K562 (cell line): ENCODE measurements around the gene YBEY. TPM values are rescaled to one million over a fixed set of nuclear protein-coding genes. Genes with fewer than 3 reads are reported as not detected.

Experiments used
- ATAC-seq: fragments of 200-7000 bp; cut with Tn5 transposase; 3 replicates; pipeline ENCODE4 v1.9.1; 2020; ENCODE audit warnings: moderate library complexity
- BruUV-seq: library from RNA; stranded (reverse); fragments of 400-500 nt; replicated peaks from 2 replicates; lab custom pipeline; 2021; lab: Mats Ljungman, UMichigan
- CTCF ChIA-PET: fragments of 300-600 bp; formaldehyde crosslinking; extraction: SDS; loops from one replicate; lab custom pipeline; 2021; ENCODE audit warnings: low intra/inter-chr PET ratio; lab: Yijun Ruan, JAX
- POLR2A ChIA-PET: fragments of 300-600, 350-650 bp; sonication (Branson Sonifier 250); formaldehyde crosslinking; extraction: SDS; loops from one replicate; lab custom pipeline; 2021; ENCODE audit warnings: antibody characterized with exemption, inconsistent platforms; lab: Yijun Ruan, JAX
- DNase-seq, 4 experiments: peaks; one replicate each; pipeline versions ENCODE4 v3.0.0 to v3.0.0-alpha.2; 2011 to 2018; ENCODE audit warnings: low spot score in 3 of 4, mixed read lengths in 3 of 4; ENCODE audit errors: extremely low read depth in 1 of 4
- FAIRE-seq: peaks from 2 replicates; lab custom pipeline; 2011; peaks lifted over from hg19 to GRCh38; lab: Jason Lieb, UNC
- H2AFZ ChIP-seq: 2 replicates; pipeline ENCODE4 v1.6.0; 2011; ENCODE audit warnings: low read depth, low read length, control low read depth, inconsistent platforms
- H3K27ac ChIP-seq: fragments of 200-600 bp; 3 replicates; pipeline ENCODE4 v1.8.0; 2011; ENCODE audit warnings: low read depth, mild to moderate bottlenecking, control low read depth, inconsistent platforms, low read length, moderate library complexity, mixed read lengths; ENCODE audit errors: extremely low read depth
- H3K27me3 ChIP-seq, 2 experiments: fragments of 300-600 bp in 1 of 2; 2 replicates in 1 of 2; 3 replicates in 1 of 2; pipeline versions ENCODE4 v1.6.0 to v1.8.0; 2011; ENCODE audit warnings: inconsistent platforms in 2 of 2, low read length in 2 of 2, mild to moderate bottlenecking in 1 of 2, mixed read lengths in 1 of 2, moderate library complexity in 1 of 2; ENCODE audit not compliant: control insufficient read depth in 2 of 2, insufficient read depth in 2 of 2
- H3K36me3 ChIP-seq: fragments of 300-600 bp; 3 replicates; pipeline ENCODE4 v1.8.0; 2011; ENCODE audit warnings: mild to moderate bottlenecking, low read length, inconsistent platforms; ENCODE audit not compliant: control insufficient read depth, insufficient read depth
- H3K4me1 ChIP-seq, 2 experiments: fragments of 200-600 bp in 1 of 2; replicated peaks in 1 of 2; 2 replicates in 1 of 2; 3 replicates in 1 of 2; pipeline versions ENCODE4 v1.5.1 to v1.8.0; 2011; ENCODE audit warnings: inconsistent platforms in 2 of 2, low read length in 2 of 2, mild to moderate bottlenecking in 1 of 2, mixed read lengths in 1 of 2, moderate library complexity in 1 of 2; ENCODE audit not compliant: control insufficient read depth in 2 of 2, insufficient read depth in 2 of 2
- H3K4me2 ChIP-seq: 2 replicates; pipeline ENCODE4 v1.6.1; 2011; ENCODE audit warnings: low read length, control low read depth, inconsistent platforms, mixed read lengths; ENCODE audit not compliant: insufficient read depth
- H3K4me3 ChIP-seq: fragments of 200-600 bp; sonication (generic), shearing (Covaris generic); 2 replicates; pipeline ENCODE4 v1.5.1; 2016; ENCODE audit warnings: control low read depth, inconsistent platforms
- H3K79me2 ChIP-seq: fragments of 200-600 bp; 3 replicates; pipeline ENCODE4 v1.8.0; 2011; ENCODE audit warnings: low read length, inconsistent platforms; ENCODE audit not compliant: control insufficient read depth, insufficient read depth
- H3K9ac ChIP-seq, 2 experiments: 2 replicates each; pipeline versions ENCODE4 v1.6.0 to v1.6.1; 2011; ENCODE audit warnings: low read depth in 2 of 2, low read length in 2 of 2, control low read depth in 1 of 2, inconsistent platforms in 1 of 2, mild to moderate bottlenecking in 1 of 2, mixed read lengths in 1 of 2; ENCODE audit not compliant: insufficient read depth in 1 of 2
- H3K9me1 ChIP-seq: one replicate; pipeline ENCODE4 v1.6.0; 2011; ENCODE audit warnings: inconsistent platforms, mild to moderate bottlenecking, low read length, moderate library complexity; ENCODE audit not compliant: control insufficient read depth, insufficient read depth
- H3K9me3 ChIP-seq: replicated peaks from 2 replicates; pipeline ENCODE4 v1.5.1; 2011; ENCODE audit warnings: low read depth, low read length, inconsistent platforms; ENCODE audit not compliant: control insufficient read depth, insufficient read depth
- H4K20me1 ChIP-seq: replicated peaks from 2 replicates; pipeline ENCODE4 v1.6.1; 2011; ENCODE audit warnings: low read length, inconsistent platforms, mixed read lengths; ENCODE audit not compliant: control insufficient read depth, insufficient read depth
- ADNP ChIP-seq: fragments of 200-800 bp; sonication (Bioruptor generic); IDR thresholded peaks from 2 replicates; pipeline ENCODE4 v1.6.1; 2016; ENCODE audit warnings: missing genetic modification characterization, missing compliant biosample characterization
- CBX5 ChIP-seq: IDR thresholded peaks from 2 replicates; pipeline ENCODE4 v1.6.1; 2014; ENCODE audit warnings: low read depth, borderline replicate concordance
- CTBP1 ChIP-seq: fragments of 450-650 bp; IDR thresholded peaks from 2 replicates; pipeline ENCODE4 v1.6.1; 2016; ENCODE audit warnings: borderline replicate concordance
- CTCFL ChIP-seq: IDR thresholded peaks from 2 replicates; pipeline ENCODE4 v1.6.1; 2011; ENCODE audit warnings: borderline replicate concordance, low read depth, mild to moderate bottlenecking, moderate library complexity, low read length; ENCODE audit not compliant: insufficient read depth, poor library complexity, severe bottlenecking
- DPF2 ChIP-seq: fragments of 450-650 bp; IDR thresholded peaks from 2 replicates; pipeline ENCODE4 v1.6.1; 2016
- ESRRA ChIP-seq: fragments of 450-650 bp; IDR thresholded peaks from 2 replicates; pipeline ENCODE4 v1.6.1; 2014; ENCODE audit warnings: low read depth, mild to moderate bottlenecking, moderate library complexity, borderline replicate concordance
- HOXB6 ChIP-seq: fragments of 250-450 bp; sonication (Bioruptor Pico); IDR thresholded peaks from 2 replicates; pipeline ENCODE4 v1.5.1; 2022; ENCODE audit warnings: mild to moderate bottlenecking, borderline replicate concordance
- MCM2 ChIP-seq: fragments of 450-650 bp; IDR thresholded peaks from 2 replicates; pipeline ENCODE4 v1.6.1; 2017; ENCODE audit warnings: low read depth, mild to moderate bottlenecking
- NCOA4 ChIP-seq: fragments of 450-650 bp; IDR thresholded peaks from 2 replicates; pipeline ENCODE4 v1.6.1; 2018; ENCODE audit warnings: mild to moderate bottlenecking; ENCODE audit not compliant: partially characterized antibody
- PATZ1 ChIP-seq: fragments of 250-450 bp; sonication (Bioruptor Pico); IDR thresholded peaks from 2 replicates; pipeline ENCODE4 v1.5.0; 2020; ENCODE audit warnings: mild to moderate bottlenecking, borderline replicate concordance
- PREB ChIP-seq: sonication (generic); formaldehyde crosslinking; IDR thresholded peaks from 2 replicates; pipeline ENCODE4 v1.8.1; 2023; ENCODE audit warnings: mild to moderate bottlenecking, missing genetic modification reagents
- RBM22 ChIP-seq: fragments of 200-400 bp; formaldehyde crosslinking; IDR thresholded peaks from 2 replicates; pipeline ENCODE4 v1.6.1; 2018; ENCODE audit warnings: low read length, low read depth; ENCODE audit not compliant: poor library complexity, severe bottlenecking
- SIX5 ChIP-seq, 2 experiments: IDR thresholded peaks; 2 replicates each; pipeline ENCODE4 v1.6.1; 2011; ENCODE audit warnings: low read length in 2 of 2, borderline replicate concordance in 1 of 2, low read depth in 1 of 2, mild to moderate bottlenecking in 1 of 2, moderate library complexity in 1 of 2; ENCODE audit not compliant: insufficient read depth in 1 of 2
- TCF3 ChIP-seq: sonication (generic); formaldehyde crosslinking; IDR thresholded peaks from 2 replicates; pipeline ENCODE4 v1.4.0; 2020; ENCODE audit warnings: mild to moderate bottlenecking, missing genetic modification reagents
- ZNF436 ChIP-seq: fragments of 250-450, 450-650 bp; sonication (Bioruptor Pico); formaldehyde crosslinking; IDR thresholded peaks from 2 replicates; pipeline ENCODE4 v1.7.0; 2020; ENCODE audit warnings: mild to moderate bottlenecking
- ZNF511 ChIP-seq: sonication (generic); formaldehyde crosslinking; IDR thresholded peaks from 2 replicates; pipeline ENCODE4 v1.8.0; 2022; ENCODE audit warnings: mild to moderate bottlenecking, missing genetic modification reagents
- WGBS: fragments of 100-300 bp; shearing (Covaris generic); methylation state at CpG from one replicate; pipeline ENCODE4 v1.1.6; 2016; ENCODE audit warnings: low coverage, mixed read lengths; ENCODE audit not compliant: insufficient coverage; ENCODE audit errors: missing lambda C conversion rate; 5-methylcytosine and 5-hydroxymethylcytosine counted together
- in situ Hi-C: fragments of 300-500 bp; cut with MboI; formaldehyde crosslinking; loops from 4 replicates; pipeline ENCODE4 v1.15.0; 2018; ENCODE audit warnings: inconsistent platforms, mixed read lengths
- intact Hi-C: fragments of 100-400 bp; cut with micrococcal nuclease; formaldehyde crosslinking; loops from 2 replicates; pipeline ENCODE4 v1.14.2; 2022
- polyA plus RNA-seq, 8 experiments: library from polyadenylated mRNA; depleted of rRNA in 4 of 8; stranded (reverse) in 5 of 8; unstranded in 3 of 8; fragments of >200 nt; fragmentation: Nextera tagmentation in 2 of 8; fragmentation: Illumina TruSeq in 1 of 8; extraction: Ambion mirVana in 2 of 8; extraction: Trizol in 1 of 8; gene quantifications; 2 replicates each; pipeline versions ENCODE4 v1.2.1 to v1.2.3, GENCODE V29; 2011 to 2014; ENCODE audit warnings: inconsistent platforms in 1 of 8, missing spikeins in 1 of 8
- total RNA-seq, 7 experiments: library from RNA; depleted of rRNA in 6 of 7; stranded (reverse); fragments of >200 nt in 6 of 7; fragmentation: Illumina TruSeq in 2 of 7; extraction: Trizol in 2 of 7; gene quantifications; 2 replicates each; pipeline versions ENCODE4 v1.2.1 to v1.2.3, GENCODE V29; 2011 to 2021; ENCODE audit warnings: low replicate concordance in 1 of 7

YBEY gene
- total and polyA plus RNA-seq, 9 of the 15 experiments (the other 6 are each of a cell fraction or from before 2014, with no cell fraction given): 6.4 to 28.0 (median 12.4) TPM

GRCh38 chr21:46243960-46244361 is 42.2 kb upstream of the YBEY start:
- in situ Hi-C loops (no loop called here), intact Hi-C loops (no loop called here)
- H3K79me2 ChIP-seq: no peaks in the 10 kb centered on the region; the same call in 1 of the 3 replicates
- no peak overlapping the region for H2AFZ ChIP-seq
- no peaks in the 10 kb centered on the region for H3K9me1 ChIP-seq
- DNase-seq: no peak
- ChIA-PET POLR2A (interaction anchor here (0.9 to 2.7 kb wide), 6 partner anchors 9 to 28 kb away, joined by 3 to 13 read pairs (median 6); no protein-coding TSS in a partner anchor), CTCF (no interaction called here)
- H3K36me3 ChIP-seq: peaks cover 96% of the 10 kb centered on the region
- 0 out of 2 replicates have a peak, but pooled peaks cover 11% of the 10 kb centered on the region for H4K20me1 ChIP-seq
- no peak; the same call in 2 of the 3 replicates for ATAC-seq
- no peak overlapping the region for H3K4me3 ChIP-seq
- BruUV-seq: no TSS peak
- H3K9ac ChIP-seq: peak overlapping the region in 1 of 2 experiments; percentile 18; a peak in 1 of 4 replicates
- H3K27ac ChIP-seq: no peak overlapping the region; the same call in 2 of the 3 replicates
- 82% methylated on average over 3 of the region's 3 CpGs for WGBS
- H3K27me3 ChIP-seq: no peaks in the 10 kb centered on the region
- no peak for FAIRE-seq
- no peak for TF ChIP-seq PREB (CRISPR knock-in tag)
- TF ChIP-seq NCOA4: no peak
- no peak for TF ChIP-seq MCM2
- no peak for TF ChIP-seq ESRRA
- TF ChIP-seq TCF3: no peak
- no peak for TF ChIP-seq DPF2
- TF ChIP-seq HOXB6: no peak
- TF ChIP-seq RBM22: no peak
- no peak for TF ChIP-seq PATZ1
- TF ChIP-seq ADNP (tag): no peak
- no peak for TF ChIP-seq CBX5
- TF ChIP-seq ZNF436 (CRISPR knock-in tag): no peak
- no peak for TF ChIP-seq ZNF511 (CRISPR knock-in tag)
- TF ChIP-seq SIX5 (IDR thresholded peaks at IDR 0.05; ENCODE audit: borderline replicate concordance in 1 of 2, insufficient read depth in 1 of 2, low read depth in 1 of 2, low read length in 2 of 2): no peak
- TF ChIP-seq CTCFL: no peak
- no peak for TF ChIP-seq CTBP1
- no peak overlapping the region for H3K4me2 ChIP-seq
- H3K9me3 ChIP-seq: no peaks in the 10 kb centered on the region
- H3K4me1 ChIP-seq: peaks cover 7 to 9% of the 10 kb centered on the region in 2 experiments; a peak in 4 of 5 replicates
